ENCODE results near the gene RAVER2. TPM values are rescaled to one million over a fixed set of nuclear protein-coding genes. Genes with fewer than 3 reads are reported as not detected.
A peak's percentile ranks its signal among the peaks of the same experiment; 100 is the strongest.
"Not testable (repeated sequence)": the region's sequence is repeated elsewhere in the genome, so short reads cannot be mapped to it uniquely, and the experiment has no call there.

Gene RAVER2
- total RNA-seq, 2 experiments from 2014 or later, result 0.70 to 1.2 TPM

DNA sequence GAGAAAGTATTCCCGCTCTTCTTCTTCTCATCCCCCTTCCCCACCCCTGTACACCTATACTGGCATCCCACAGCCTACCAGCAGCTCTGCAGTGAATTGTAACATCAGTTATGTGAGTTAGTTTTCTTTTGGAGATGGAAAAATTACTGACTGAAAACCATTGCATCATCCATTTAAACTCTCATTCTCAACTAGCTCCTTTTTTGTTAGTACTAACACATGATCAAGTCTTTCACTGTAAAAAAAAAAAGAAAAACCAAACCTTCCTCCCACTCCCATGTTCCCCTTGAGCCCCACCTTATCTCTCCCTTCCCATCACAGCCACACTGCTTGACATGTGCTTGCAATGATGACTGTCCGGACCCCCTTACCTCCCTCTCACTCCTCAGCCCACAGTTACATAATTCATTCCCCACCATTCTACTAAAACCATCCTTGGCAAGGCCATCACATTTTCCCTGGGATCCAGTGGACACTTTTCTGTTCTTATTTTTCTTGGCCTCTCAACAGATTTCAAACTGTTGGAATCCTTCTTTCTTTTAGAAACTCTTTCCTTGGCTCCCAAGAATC, 23.2 kb upstream of the RAVER2 start:
- no peaks in the 10 kb centered on the region for H3K4me1 Mint-ChIP-seq (ENCODE audit: low read depth)
- no peaks in the 10 kb centered on the region for H3K36me3 Mint-ChIP-seq (ENCODE audit: low read depth)
- H3K4me3 Mint-ChIP-seq, result no peak overlapping the region
- no peak for DNase-seq
- H3K27me3 Mint-ChIP-seq (ENCODE audit: low read depth), result peaks cover 19% of the 10 kb centered on the region
- CTCF ChIA-PET, result no interaction called here
- no peak for ATAC-seq
- POLR2A ChIA-PET, result no interaction called here
- no peaks in the 10 kb centered on the region for H3K9me3 Mint-ChIP-seq (ENCODE audit: insufficient read depth)
- H3K27ac Mint-ChIP-seq, result no peak overlapping the region

DNA sequence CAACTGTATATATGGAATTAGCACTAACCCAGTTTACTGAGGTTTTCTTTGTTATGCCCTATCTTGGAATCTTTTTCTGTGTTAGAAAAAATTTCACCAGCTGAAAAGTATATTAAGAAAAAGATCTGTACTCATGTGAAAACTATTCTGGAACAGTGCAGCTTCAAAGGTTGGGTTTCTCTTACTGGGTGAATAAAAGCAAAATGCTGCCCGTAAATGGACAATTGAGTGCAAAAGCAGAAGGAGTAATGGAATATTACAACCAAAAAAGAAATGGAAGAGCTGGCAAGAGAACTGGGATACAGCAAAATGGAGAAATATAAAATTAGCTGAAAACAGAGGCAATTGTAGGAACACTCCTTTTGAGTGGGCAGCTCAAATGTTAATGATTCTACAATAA, 17.0 kb upstream of the RAVER2 start:
- Mint-ChIP-seq H3K27ac (no peak overlapping the region), H3K4me1 (ENCODE audit: low read depth) (no peaks in the 10 kb centered on the region), H3K27me3 (ENCODE audit: low read depth) (peaks cover 8% of the 10 kb centered on the region), H3K36me3 (ENCODE audit: low read depth) (no peaks in the 10 kb centered on the region), H3K4me3 (no peak overlapping the region), H3K9me3 (ENCODE audit: insufficient read depth) (no peaks in the 10 kb centered on the region)
- ATAC-seq (no peak), DNase-seq (no peak)
- CTCF ChIA-PET, result interaction anchor here (1.2 kb wide), 1 partner anchor 50 kb away, joined by 3 read pairs; no protein-coding TSS in a partner anchor
- POLR2A ChIA-PET, result no interaction called here

DNA sequence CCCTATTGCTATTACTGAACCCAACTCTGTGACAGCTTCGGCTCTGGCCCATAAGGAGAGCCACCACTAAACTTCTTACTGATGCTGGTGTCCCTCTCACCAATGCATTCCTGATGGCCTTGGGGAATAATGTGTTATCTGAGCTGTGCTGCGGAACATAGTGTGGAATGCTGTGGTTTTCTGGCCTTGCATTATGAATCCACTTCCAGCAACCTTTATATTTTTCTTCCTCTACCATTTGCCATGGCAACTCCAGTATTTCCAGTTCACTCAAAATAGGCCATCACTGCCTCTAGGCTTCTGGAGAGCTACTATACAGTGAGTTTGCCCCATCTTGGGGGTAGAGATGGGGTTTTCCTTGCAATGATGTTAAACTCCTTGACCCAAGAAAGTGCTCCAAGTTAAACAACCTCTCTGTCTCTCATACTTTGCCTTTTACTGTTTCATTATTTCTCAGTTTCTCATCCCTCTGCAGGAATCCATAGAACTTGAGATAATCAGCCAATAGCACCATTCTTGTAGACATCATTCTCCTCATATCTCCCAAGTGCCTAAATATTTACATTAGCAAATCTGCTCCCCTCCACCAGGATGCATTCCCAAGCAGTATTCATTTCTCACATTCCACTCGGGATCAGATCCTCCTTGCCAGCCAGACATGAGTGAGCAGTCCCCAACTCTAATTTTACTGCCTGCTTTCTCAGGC, 11.1 kb upstream of the RAVER2 start:
- CTCF ChIA-PET, result no interaction called here
- Mint-ChIP-seq H3K27me3 (ENCODE audit: low read depth) (peaks cover 2% of the 10 kb centered on the region), H3K9me3 (ENCODE audit: insufficient read depth) (no peaks in the 10 kb centered on the region), H3K4me1 (ENCODE audit: low read depth) (no peaks in the 10 kb centered on the region), H3K4me3 (no peak overlapping the region), H3K36me3 (ENCODE audit: low read depth) (no peaks in the 10 kb centered on the region), H3K27ac (no peak overlapping the region)
- ATAC-seq, result no peak
- POLR2A ChIA-PET, result no interaction called here
- DNase-seq, result no peak

DNA sequence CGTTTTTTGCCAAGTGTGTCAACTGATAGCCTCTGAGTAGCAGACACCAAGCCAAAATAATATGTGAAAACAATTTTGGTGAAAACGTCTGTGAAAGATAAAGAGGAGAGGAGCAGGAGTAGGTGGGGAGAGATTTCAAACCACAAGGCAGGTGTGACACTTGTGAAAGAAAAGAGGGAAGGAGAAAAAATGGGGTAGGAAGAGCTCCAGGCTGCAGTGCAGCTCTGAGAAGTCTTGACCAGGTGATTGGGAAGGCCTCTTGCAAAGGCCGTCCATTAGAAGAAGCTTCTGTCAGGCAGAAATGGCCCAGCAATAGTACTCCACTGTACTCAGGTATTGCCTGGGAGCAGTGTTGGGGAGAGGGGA, 10.6 kb upstream of the RAVER2 start:
- H3K27ac Mint-ChIP-seq, result no peak overlapping the region
- H3K4me1 Mint-ChIP-seq (ENCODE audit: low read depth), result no peaks in the 10 kb centered on the region
- ATAC-seq (no peak), DNase-seq (no peak)
- CTCF ChIA-PET, result no interaction called here
- no peaks in the 10 kb centered on the region for H3K36me3 Mint-ChIP-seq (ENCODE audit: low read depth)
- H3K4me3 Mint-ChIP-seq, result no peak overlapping the region
- POLR2A ChIA-PET, result no interaction called here
- peaks cover 2% of the 10 kb centered on the region for H3K27me3 Mint-ChIP-seq (ENCODE audit: low read depth)
- H3K9me3 Mint-ChIP-seq (ENCODE audit: insufficient read depth), result no peaks in the 10 kb centered on the region

DNA sequence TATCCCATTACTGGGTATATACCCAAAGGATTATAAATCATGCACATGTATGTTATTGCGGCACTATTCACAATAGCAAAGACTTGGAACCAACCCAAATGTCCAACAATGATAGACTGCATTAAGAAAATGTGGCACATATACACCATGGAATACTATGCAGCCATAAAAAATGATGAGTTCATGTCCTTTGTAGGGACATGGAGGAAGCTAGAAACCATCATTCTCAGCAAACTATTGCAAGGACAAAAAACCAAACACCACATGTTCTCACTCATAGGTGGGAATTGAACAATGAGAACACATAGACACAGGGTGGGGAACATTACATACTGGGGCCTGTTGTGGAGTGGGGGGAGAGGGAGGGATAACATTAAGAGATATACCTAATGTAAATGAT, 4.2 kb upstream of the RAVER2 start:
- ATAC-seq; H3K9me3 Mint-ChIP-seq (ENCODE audit: insufficient read depth); H3K4me3 Mint-ChIP-seq; H3K27ac Mint-ChIP-seq; CTCF ChIA-PET; POLR2A ChIA-PET; H3K36me3 Mint-ChIP-seq (ENCODE audit: low read depth); DNase-seq: not testable (repeated sequence)
- Mint-ChIP-seq H3K27me3 (ENCODE audit: low read depth) (peaks cover 27% of the 10 kb centered on the region), H3K4me1 (ENCODE audit: low read depth) (peaks cover 12% of the 10 kb centered on the region)

DNA sequence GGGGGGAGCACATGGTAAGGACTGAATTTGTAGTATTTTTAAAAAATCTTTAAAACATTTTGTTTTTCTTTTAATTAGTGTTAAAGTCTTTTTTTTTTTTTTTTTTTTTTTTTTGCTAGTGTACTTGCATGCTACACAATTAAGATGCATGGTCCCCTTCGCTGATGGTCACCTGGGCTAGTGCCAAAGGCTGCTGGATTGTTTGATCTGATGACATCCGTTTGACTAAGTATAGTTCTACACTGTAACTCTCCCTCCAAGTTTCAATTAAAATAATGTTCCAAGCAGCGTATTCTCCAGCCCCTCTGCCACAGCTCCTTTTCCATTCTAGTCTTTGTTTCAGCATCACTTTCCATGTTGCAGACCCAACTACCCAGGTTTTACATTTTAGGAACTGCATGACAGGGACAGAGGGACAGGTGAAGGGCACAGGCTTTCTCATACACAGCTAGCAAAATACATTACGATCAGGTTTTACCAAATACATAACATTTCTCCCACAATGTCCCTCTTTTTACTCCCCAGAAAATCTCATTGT, 852 bp upstream of the RAVER2 start:
- peak overlapping the region; percentile 80 for H3K4me3 Mint-ChIP-seq
- peaks cover 33% of the 10 kb centered on the region for H3K27me3 Mint-ChIP-seq (ENCODE audit: low read depth)
- peaks cover 16% of the 10 kb centered on the region for H3K4me1 Mint-ChIP-seq (ENCODE audit: low read depth)
- ATAC-seq (peak; percentile 10), DNase-seq (no peak)
- POLR2A ChIA-PET, result no interaction called here
- CTCF ChIA-PET, result interaction anchor here (0.6 to 1.5 kb wide), 6 partner anchors 13 to 330 kb away, joined by 3 to 5 read pairs (median 3); no protein-coding TSS in a partner anchor
- H3K27ac Mint-ChIP-seq, result no peak overlapping the region
- H3K9me3 Mint-ChIP-seq (ENCODE audit: insufficient read depth), result no peaks in the 10 kb centered on the region
- H3K36me3 Mint-ChIP-seq (ENCODE audit: low read depth), result no peaks in the 10 kb centered on the region

DNA sequence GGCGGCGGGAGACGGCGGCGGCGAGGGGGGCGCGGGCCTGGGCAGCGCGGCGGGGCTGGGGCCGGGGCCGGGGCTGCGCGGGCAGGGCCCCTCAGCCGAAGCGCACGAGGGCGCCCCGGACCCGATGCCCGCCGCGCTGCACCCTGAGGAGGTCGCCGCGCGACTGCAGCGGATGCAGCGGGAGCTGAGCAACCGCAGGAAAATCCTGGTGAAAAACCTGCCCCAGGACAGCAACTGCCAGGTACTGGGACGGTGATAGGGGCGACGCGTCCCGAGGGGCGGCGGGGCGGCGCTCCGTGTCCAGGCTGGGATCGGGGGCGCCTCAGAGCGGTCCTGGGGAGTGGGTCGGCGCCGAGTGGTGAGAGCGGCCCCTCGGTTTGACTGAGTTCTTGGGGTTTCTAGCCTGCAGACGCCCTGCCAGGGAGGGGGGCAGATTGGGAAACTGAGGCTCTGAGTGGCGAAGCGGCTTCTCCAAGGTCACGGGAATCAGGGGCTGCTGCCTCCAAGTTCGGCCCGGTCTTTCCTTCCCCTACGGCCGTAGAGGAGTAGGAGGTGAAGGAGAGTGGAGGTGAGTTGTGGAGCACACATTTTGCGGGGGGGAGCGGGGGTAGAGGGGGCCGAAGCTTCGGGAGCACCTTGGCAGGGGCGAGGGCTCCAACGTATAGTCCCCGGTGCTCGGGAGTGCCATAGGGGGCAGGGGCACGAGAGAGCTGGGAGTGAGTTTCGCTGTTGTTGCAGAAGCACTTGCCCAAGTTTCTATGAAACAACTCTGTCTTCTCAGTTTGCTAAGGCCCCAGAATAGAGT, 508 bp downstream of the RAVER2 start:
- H3K27me3 Mint-ChIP-seq (ENCODE audit: low read depth), result peaks cover 29% of the 10 kb centered on the region
- peak; percentile 45 for ATAC-seq
- ChIA-PET CTCF (interaction anchor here (1.2 to 1.5 kb wide), 3 partner anchors 12 to 78 kb away, joined by 4 to 5 read pairs (median 4); no protein-coding TSS in a partner anchor), POLR2A (no interaction called here)
- H3K9me3 Mint-ChIP-seq (ENCODE audit: insufficient read depth), result no peaks in the 10 kb centered on the region
- DNase-seq, result no peak
- H3K36me3 Mint-ChIP-seq (ENCODE audit: low read depth), result no peaks in the 10 kb centered on the region
- H3K27ac Mint-ChIP-seq, result peak overlapping the region; percentile 46
- peak overlapping the region; percentile 63 for H3K4me3 Mint-ChIP-seq
- H3K4me1 Mint-ChIP-seq (ENCODE audit: low read depth), result peaks cover 16% of the 10 kb centered on the region

DNA sequence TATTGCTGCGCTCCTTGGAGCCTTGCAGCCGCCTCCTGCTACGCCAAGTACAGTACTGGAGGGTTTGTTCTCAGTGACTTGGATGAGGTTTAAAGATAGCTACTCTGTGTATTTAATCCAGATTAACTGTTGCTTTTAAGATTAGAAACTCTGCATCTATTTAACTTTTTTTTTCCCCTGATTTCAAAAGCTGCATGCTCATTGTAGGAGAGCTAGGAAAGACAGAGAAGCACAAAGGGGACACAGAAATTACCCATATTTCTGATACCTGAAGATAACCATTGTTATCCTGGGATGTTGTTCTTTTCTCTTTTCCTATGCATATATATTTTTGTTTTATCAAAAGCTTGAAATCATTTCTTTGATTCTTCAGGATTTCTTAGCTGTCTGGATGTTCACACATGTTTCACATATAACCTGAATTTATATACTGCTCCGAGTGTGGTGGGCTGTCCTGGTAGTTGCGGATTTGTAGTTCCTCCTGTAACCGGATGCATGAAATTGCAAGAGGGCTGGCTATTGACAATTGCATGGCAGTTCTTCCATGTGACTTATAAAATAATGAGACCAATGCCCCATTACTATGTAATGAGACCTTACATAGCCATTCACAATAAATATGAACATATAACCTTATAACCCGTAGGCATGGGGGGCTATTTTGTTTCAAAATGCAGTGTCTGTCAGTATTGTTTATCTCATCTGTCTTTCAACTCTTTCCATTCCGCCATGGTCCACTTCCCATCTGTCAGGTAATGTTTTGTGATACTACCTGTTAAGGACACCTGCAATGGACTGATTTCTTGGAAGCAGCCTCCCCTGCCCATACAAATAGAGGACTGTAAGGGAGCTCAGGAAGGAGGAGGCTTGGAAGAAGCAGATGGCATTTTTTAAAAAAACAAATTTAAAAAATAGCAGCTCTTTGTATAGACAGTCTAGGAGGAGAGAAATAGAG, 1.4 kb downstream of the RAVER2 start:
- H3K27ac Mint-ChIP-seq, result no peak overlapping the region
- no peaks in the 10 kb centered on the region for H3K36me3 Mint-ChIP-seq (ENCODE audit: low read depth)
- H3K4me1 Mint-ChIP-seq (ENCODE audit: low read depth), result peaks cover 16% of the 10 kb centered on the region
- H3K27me3 Mint-ChIP-seq (ENCODE audit: low read depth), result peaks cover 27% of the 10 kb centered on the region
- ChIA-PET POLR2A (no interaction called here), CTCF (interaction anchor here (1.2 to 1.5 kb wide), 3 partner anchors 12 to 94 kb away, joined by 3 to 4 read pairs (median 4); no protein-coding TSS in a partner anchor)
- no peaks in the 10 kb centered on the region for H3K9me3 Mint-ChIP-seq (ENCODE audit: insufficient read depth)
- H3K4me3 Mint-ChIP-seq, result peak overlapping the region; percentile 63
- DNase-seq (no peak), ATAC-seq (no peak)

DNA sequence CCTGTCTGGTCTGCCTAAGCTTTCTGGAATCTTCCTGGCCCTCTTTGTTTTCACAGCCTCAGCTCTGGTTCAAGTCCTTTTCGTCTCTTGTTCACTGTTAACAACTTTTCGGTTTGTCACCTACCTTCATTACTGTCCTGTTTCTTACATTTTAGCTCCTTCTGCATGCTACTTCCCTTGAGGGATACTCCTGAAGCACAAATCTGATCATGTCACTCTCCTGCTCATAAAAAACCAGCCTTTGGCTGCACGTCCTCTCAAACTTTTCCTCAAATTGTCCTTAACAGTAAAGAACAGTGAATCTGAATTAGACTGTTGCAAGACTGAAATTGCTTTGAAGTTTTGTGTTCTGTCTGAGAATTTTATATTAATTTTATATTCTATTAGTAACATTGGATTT, 3.3 kb downstream of the RAVER2 start:
- Mint-ChIP-seq H3K9me3 (ENCODE audit: insufficient read depth) (no peaks in the 10 kb centered on the region), H3K27me3 (ENCODE audit: low read depth) (peaks cover 29% of the 10 kb centered on the region), H3K4me3 (no peak overlapping the region), H3K27ac (no peak overlapping the region), H3K4me1 (ENCODE audit: low read depth) (peaks cover 16% of the 10 kb centered on the region), H3K36me3 (ENCODE audit: low read depth) (no peaks in the 10 kb centered on the region)
- ATAC-seq (no peak), DNase-seq (no peak)
- CTCF ChIA-PET, result no interaction called here
- POLR2A ChIA-PET, result no interaction called here

DNA sequence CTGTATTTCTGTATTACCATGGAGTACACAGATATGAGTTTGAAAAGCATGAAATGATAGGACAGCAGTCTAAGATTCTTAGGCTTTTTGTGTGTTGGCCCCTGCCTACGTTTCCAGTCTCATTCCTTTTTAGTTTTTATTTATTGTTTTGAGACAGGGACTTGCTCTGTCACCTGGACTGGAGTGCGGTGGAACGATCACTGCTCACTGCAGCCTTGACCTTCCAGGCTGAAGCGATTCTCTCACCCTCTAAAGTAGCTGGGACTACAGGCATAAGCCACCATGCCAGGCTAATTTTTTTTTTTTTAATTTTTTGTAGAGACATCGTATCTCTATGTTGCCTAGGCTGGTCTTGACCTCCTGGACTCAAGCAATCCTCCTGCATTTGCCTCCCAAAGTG, 3.8 kb downstream of the RAVER2 start:
- Mint-ChIP-seq H3K4me3 (no peak overlapping the region), H3K4me1 (ENCODE audit: low read depth) (peaks cover 12% of the 10 kb centered on the region), H3K9me3 (ENCODE audit: insufficient read depth) (no peaks in the 10 kb centered on the region), H3K27ac (no peak overlapping the region), H3K36me3 (ENCODE audit: low read depth) (no peaks in the 10 kb centered on the region), H3K27me3 (ENCODE audit: low read depth) (peaks cover 25% of the 10 kb centered on the region)
- POLR2A ChIA-PET, result no interaction called here
- ATAC-seq (no peak), DNase-seq (no peak)
- CTCF ChIA-PET, result no interaction called here

DNA sequence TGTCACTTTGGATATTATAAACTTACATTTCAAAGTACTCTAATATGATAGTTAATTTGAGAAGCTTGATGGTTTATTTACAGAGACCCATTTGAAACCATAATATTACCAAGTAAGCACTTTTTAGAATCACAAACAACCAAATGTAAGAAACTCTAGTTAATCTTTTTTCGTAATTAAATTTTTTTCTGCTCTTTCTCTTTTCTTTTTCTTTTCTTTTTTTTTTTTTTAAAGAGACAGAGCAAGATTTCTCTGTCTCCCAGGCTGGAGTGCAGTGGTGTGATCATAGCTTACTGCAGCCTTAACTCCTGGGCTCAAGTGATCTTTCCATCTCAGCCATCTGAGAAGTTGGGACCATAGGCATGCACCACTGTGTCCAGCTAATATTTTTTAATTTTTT, 5.2 kb downstream of the RAVER2 start:
- Mint-ChIP-seq H3K9me3 (ENCODE audit: insufficient read depth) (no peaks in the 10 kb centered on the region), H3K36me3 (ENCODE audit: low read depth) (no peaks in the 10 kb centered on the region), H3K4me1 (ENCODE audit: low read depth) (peaks cover 7% of the 10 kb centered on the region), H3K27ac (no peak overlapping the region), H3K4me3 (no peak overlapping the region), H3K27me3 (ENCODE audit: low read depth) (peaks cover 20% of the 10 kb centered on the region)
- POLR2A ChIA-PET, result no interaction called here
- CTCF ChIA-PET, result interaction anchor here (0.7 kb wide), 1 partner anchor 73 kb away, joined by 3 read pairs; no protein-coding TSS in a partner anchor
- ATAC-seq, result no peak
- DNase-seq, result no peak

All from activated CD8-positive, alpha-beta T cell treated with anti-CD3 and anti-CD28 coated beads, Interleukin-2, amount 10 ng/mL, durations not matched to agents 7 days and 5 days (primary cell).